ENCODE data around the gene SELENOV.

SELENOV gene

GRCh38 chr19:39520541-39521484 is 5.9 kb downstream of the SELENOV start:
- DNase-seq = no peak

- DNase-seq = no peak
Measured at GRCh38 chr19:39524495-39524894, 9.6 kb downstream of the SELENOV start.

GRCh38 chr19:39525205-39525604 is 10.3 kb downstream of the SELENOV start:
- DNase-seq = no peak

GRCh38 chr19:39531834-39532232 is 16.9 kb downstream of the SELENOV start:
- DNase-seq = no peak

GRCh38 chr19:39532233-39533002 is 17.5 kb downstream of the SELENOV start, which contains the start of gene EID2B:
EID2B (minus strand) TSS chr19:39532852; CDS start chr19:39532802, 50 bp downstream.
- peak; percentile 98 for DNase-seq

- DNase-seq = no peak
Measured at GRCh38 chr19:39533003-39533512, 18.1 kb downstream of the SELENOV start.

- DNase-seq = no peak
Measured at GRCh38 chr19:39533791-39534190, 18.9 kb downstream of the SELENOV start.

- DNase-seq = no peak
Measured at GRCh38 chr19:39539165-39539517, 24.2 kb downstream of the SELENOV start.

GRCh38 chr19:39539518-39540332 is 24.8 kb downstream of the SELENOV start, which contains the start of gene EID2:
EID2 (minus strand) TSS chr19:39540161; CDS start chr19:39540079, 82 bp downstream.
- DNase-seq = peak; percentile 96

GRCh38 chr19:39540333-39540673 is 25.4 kb downstream of the SELENOV start:
- no peak for DNase-seq

- DNase-seq = no peak
Measured at GRCh38 chr19:39542206-39542605, 27.3 kb downstream of the SELENOV start.

- DNase-seq = no peak
Measured at GRCh38 chr19:39543477-39543857, 28.5 kb downstream of the SELENOV start.

- no peak for DNase-seq
Measured at GRCh38 chr19:39544226-39544903, 29.4 kb downstream of the SELENOV start.

GRCh38 chr19:39544911-39545310 is 30.0 kb downstream of the SELENOV start:
- no peak for DNase-seq

- DNase-seq = no peak
Measured at GRCh38 chr19:39546599-39546998, 31.7 kb downstream of the SELENOV start.

GRCh38 chr19:39550197-39550596 is 35.3 kb downstream of the SELENOV start:
- DNase-seq = no peak

GRCh38 chr19:39553082-39553652 is 38.2 kb downstream of the SELENOV start:
- no peak for DNase-seq

- DNase-seq = no peak
Measured at GRCh38 chr19:39554701-39555311, 39.9 kb downstream of the SELENOV start.

GRCh38 chr19:39555883-39556282 is 40.9 kb downstream of the SELENOV start:
- DNase-seq = no peak

- no peak for DNase-seq
Measured at GRCh38 chr19:39557811-39558623, 43.1 kb downstream of the SELENOV start.

Measured in hematopoietic multipotent progenitor cell treated with erythropoietin and hydrocortisone succinate and interleukin-3 and kit ligand, for 4 days (in vitro differentiated cells).